Prostate gland (tissue), 2 donors: Measurements from ENCODE around the gene PPM1K.

Experiments
- POLR2A ChIP-seq: fragments of 450-650 bp; IDR thresholded peaks from one replicate; pipeline ENCODE4 v1.6.1; 2016; ENCODE audit warnings: antibody characterized with exemption, mild to moderate bottlenecking
- POLR2AphosphoS5 ChIP-seq: sonication (generic); formaldehyde crosslinking; IDR thresholded peaks from one replicate; pipeline ENCODE4 v1.6.1; 2017; ENCODE audit warnings: antibody characterized with exemption
- TF ChIP-seq, protein P1 (sequence below), 4 experiments: fragments of 200-600 bp in 2 of 4; fragments of 450-650 bp in 2 of 4; sonication (generic) in 2 of 4; IDR thresholded peaks; 1 replicate in 3 of 4; 2 replicates in 1 of 4; pipeline ENCODE4 v1.5.1; 2016 to 2019; ENCODE audit warnings: antibody characterized with exemption in 4 of 4, mild to moderate bottlenecking in 2 of 4, moderate library complexity in 2 of 4

- TF ChIP-seq, protein P1, sequence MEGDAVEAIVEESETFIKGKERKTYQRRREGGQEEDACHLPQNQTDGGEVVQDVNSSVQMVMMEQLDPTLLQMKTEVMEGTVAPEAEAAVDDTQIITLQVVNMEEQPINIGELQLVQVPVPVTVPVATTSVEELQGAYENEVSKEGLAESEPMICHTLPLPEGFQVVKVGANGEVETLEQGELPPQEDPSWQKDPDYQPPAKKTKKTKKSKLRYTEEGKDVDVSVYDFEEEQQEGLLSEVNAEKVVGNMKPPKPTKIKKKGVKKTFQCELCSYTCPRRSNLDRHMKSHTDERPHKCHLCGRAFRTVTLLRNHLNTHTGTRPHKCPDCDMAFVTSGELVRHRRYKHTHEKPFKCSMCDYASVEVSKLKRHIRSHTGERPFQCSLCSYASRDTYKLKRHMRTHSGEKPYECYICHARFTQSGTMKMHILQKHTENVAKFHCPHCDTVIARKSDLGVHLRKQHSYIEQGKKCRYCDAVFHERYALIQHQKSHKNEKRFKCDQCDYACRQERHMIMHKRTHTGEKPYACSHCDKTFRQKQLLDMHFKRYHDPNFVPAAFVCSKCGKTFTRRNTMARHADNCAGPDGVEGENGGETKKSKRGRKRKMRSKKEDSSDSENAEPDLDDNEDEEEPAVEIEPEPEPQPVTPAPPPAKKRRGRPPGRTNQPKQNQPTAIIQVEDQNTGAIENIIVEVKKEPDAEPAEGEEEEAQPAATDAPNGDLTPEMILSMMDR (IDR thresholded peaks at IDR 0.05) = no peak
- TF ChIP-seq POLR2AphosphoS5 = no peak
- TF ChIP-seq POLR2A = no peak
Observed at GRCh38 chr4:88216395-88216794, 68.0 kb downstream of the PPM1K start.
